Fibroblast of lung (primary cell): ENCODE measurements around the gene DAND5.

Experiments
- CTCF ChIP-seq, 2 donors: IDR thresholded peaks in 1 of 2; conservative IDR thresholded peaks in 1 of 2; 1 replicate in 1 of 2; 2 replicates in 1 of 2; pipeline ENCODE4 v1.5.1; 2011 to 2012; ENCODE audit warnings: low read length in 2 of 2, control low read depth in 1 of 2, inconsistent platforms in 1 of 2, low read depth in 1 of 2, mild to moderate bottlenecking in 1 of 2
- EZH2 ChIP-seq: IDR thresholded peaks from 2 replicates; pipeline ENCODE4 v1.5.1; 2012; ENCODE audit warnings: low read length, control low read depth, mild to moderate bottlenecking; ENCODE audit errors: missing control alignments

DNA sequence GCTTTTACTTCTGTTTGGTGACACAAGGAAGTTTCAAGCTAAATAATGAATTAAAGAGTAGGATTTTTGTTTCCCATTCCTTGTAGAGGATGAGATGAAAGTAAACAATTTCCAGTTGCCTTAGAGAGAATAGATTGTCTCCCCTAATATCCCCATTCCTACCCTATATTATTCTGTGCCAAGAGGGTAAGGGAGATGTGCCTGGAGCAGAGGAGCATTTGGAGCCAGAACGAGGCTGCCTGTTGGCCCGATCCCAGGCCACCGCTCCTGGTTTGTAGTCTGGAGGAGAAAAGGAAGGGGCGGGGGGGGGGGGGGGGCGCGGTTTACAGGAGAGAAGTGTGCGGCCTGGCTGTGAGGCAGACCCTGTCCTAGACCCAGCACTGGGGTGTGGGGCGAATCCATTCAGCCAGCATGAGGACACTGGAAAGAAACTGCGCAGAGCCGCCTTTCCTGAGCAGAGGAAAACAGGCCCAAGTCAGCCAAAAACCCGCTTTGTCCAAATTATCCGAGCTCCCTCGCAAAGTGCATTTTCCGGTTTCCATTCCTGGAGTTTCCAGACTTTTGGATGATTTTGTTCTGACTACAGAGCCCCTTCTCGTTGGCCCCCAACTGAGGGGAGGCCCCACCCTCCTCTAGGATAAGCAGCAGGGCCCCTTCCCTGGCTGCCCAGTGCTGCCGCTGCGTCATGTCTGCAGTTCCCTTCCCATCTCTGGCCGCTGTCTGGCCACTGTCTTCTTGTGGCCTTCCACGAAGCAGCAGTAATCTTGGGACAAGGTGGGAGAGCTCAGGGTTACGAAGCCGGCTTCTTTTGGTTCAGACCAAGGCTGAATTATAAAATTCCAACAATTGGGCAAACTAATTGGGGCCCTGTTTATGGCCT, 48.9 kb downstream of the DAND5 start:
- TF ChIP-seq CTCF (conservative IDR thresholded peaks at IDR 0.05 in 1 of 2, IDR thresholded peaks at IDR 0.05 in 1 of 2; ENCODE audit: low read depth in 1 of 2, low read length in 2 of 2) (no peak), EZH2 (no peak)
